ENCODE results near the gene CRAT. TPM values are rescaled to one million over a fixed set of nuclear protein-coding genes. Genes with fewer than 3 reads are reported as not detected.
"Not testable (repeated sequence)": the region's sequence is repeated elsewhere in the genome, so short reads cannot be mapped to it uniquely, and the experiment has no call there.

The CRAT gene
- total RNA-seq, 1 experiment from 2014 or later = not detected

- H3K4me2 ChIP-seq (ENCODE audit: low read depth, low read length, poor library complexity, severe bottlenecking) = no peak overlapping the region
- no peak overlapping the region for H3K4me3 ChIP-seq (ENCODE audit: low read length)
- no peaks in the 10 kb centered on the region for H3K9me2 ChIP-seq (replicated peaks; ENCODE audit: insufficient read depth, low read length)
- no peak overlapping the region for H3K27ac ChIP-seq (ENCODE audit: low read length)
- H3K36me3 ChIP-seq (ENCODE audit: insufficient read depth, low read length) = peaks cover 17% of the 10 kb centered on the region
- no peaks in the 10 kb centered on the region for H3K79me2 ChIP-seq (ENCODE audit: low read length)
- H3K4me1 ChIP-seq (ENCODE audit: low read length) = peaks cover 19% of the 10 kb centered on the region
- H4K20me1 ChIP-seq (ENCODE audit: insufficient read depth, low read depth, low read length) = no peaks in the 10 kb centered on the region
- H2AFZ ChIP-seq (ENCODE audit: low read length) = no peak overlapping the region
- H3K9me3 ChIP-seq (ENCODE audit: low read length) = no peaks in the 10 kb centered on the region
- H3K9ac ChIP-seq (ENCODE audit: low read length) = no peak overlapping the region
- no peak for DNase-seq
- no peaks in the 10 kb centered on the region for H3K27me3 ChIP-seq (ENCODE audit: low read length)
These were observed 24.9 kb upstream of the CRAT start for GRCh38 chr9:129135476-129135875.

DNA sequence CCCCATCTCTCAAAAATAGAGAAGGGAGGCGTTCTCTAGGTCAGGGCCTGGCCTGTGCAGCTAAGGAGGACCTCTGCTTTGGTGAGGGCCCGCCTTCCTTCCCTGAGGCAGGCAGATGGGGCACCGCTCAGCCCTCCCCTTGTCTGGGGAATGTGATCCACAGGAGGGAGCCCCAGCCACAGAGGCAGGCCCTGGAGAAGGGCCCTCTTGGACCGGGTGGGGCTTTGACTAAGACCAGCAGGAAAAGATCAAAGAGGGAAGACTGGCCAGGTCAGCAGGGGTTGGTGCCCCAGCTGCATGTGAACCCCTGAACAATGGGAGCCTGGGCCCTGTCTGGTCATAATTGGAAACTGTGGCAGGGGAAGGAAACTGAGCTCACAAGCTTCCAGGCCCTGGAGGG lies 22.5 kb upstream of the CRAT start:
- H3K79me2 ChIP-seq (ENCODE audit: low read length) = no peaks in the 10 kb centered on the region
- no peak overlapping the region for H3K27ac ChIP-seq (ENCODE audit: low read length)
- no peak overlapping the region for H3K4me2 ChIP-seq (ENCODE audit: low read depth, low read length, poor library complexity, severe bottlenecking)
- H3K9ac ChIP-seq (ENCODE audit: low read length) = no peak overlapping the region
- no peaks in the 10 kb centered on the region for H3K9me3 ChIP-seq (ENCODE audit: low read length)
- no peak overlapping the region for H3K4me3 ChIP-seq (ENCODE audit: low read length)
- peaks cover 26% of the 10 kb centered on the region for H3K36me3 ChIP-seq (ENCODE audit: insufficient read depth, low read length)
- no peaks in the 10 kb centered on the region for H4K20me1 ChIP-seq (ENCODE audit: insufficient read depth, low read depth, low read length)
- peaks cover 3% of the 10 kb centered on the region; the same call in 1 of the 2 replicates for H3K4me1 ChIP-seq (ENCODE audit: low read length)
- no peak overlapping the region for H2AFZ ChIP-seq (ENCODE audit: low read length)
- no peaks in the 10 kb centered on the region for H3K9me2 ChIP-seq (replicated peaks; ENCODE audit: insufficient read depth, low read length)
- no peaks in the 10 kb centered on the region for H3K27me3 ChIP-seq (ENCODE audit: low read length)
- DNase-seq = no peak

- Histone ChIP-seq H3K9me2 (replicated peaks; ENCODE audit: insufficient read depth, low read length) (no peaks in the 10 kb centered on the region), H3K27me3 (ENCODE audit: low read length) (no peaks in the 10 kb centered on the region), H3K27ac (ENCODE audit: low read length) (no peak overlapping the region), H2AFZ (ENCODE audit: low read length) (no peak overlapping the region), H3K4me3 (ENCODE audit: low read length) (no peak overlapping the region), H3K36me3 (ENCODE audit: insufficient read depth, low read length) (peaks cover 34% of the 10 kb centered on the region), H3K79me2 (ENCODE audit: low read length) (peaks cover 2% of the 10 kb centered on the region; the same call in 1 of the 2 replicates), H3K9ac (ENCODE audit: low read length) (no peak overlapping the region), H4K20me1 (ENCODE audit: insufficient read depth, low read depth, low read length) (no peaks in the 10 kb centered on the region), H3K4me1 (ENCODE audit: low read length) (peaks cover 4% of the 10 kb centered on the region; the same call in 1 of the 2 replicates), H3K4me2 (ENCODE audit: low read depth, low read length, poor library complexity, severe bottlenecking) (no peak overlapping the region), H3K9me3 (ENCODE audit: low read length) (no peaks in the 10 kb centered on the region)
- peak; percentile 92 for DNase-seq
These were observed 20.9 kb upstream of the CRAT start for GRCh38 chr9:129131300-129132145.

DNA sequence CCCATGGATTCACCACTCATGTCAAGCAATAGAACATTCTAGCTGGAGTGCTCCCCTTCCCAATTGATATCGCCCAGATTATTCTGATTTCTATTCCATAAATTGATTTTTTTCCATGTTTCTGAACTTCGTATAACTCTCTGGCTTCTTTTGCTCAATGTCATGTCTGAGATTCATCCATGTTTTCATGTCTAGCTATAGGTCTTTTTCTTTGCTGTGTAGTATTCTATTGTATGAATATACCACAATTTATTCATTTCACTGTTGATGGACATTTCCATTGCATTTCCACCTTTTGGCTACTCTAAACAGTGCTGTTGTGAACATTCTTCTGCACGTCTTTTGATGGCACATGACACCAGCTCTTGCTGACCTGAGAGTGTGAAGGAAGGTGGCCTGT lies 20.2 kb upstream of the CRAT start:
- Histone ChIP-seq H3K4me3 (ENCODE audit: low read length) (no peak overlapping the region), H2AFZ (ENCODE audit: low read length) (no peak overlapping the region), H3K4me2 (ENCODE audit: low read depth, low read length, poor library complexity, severe bottlenecking) (no peak overlapping the region), H3K9me2 (replicated peaks; ENCODE audit: insufficient read depth, low read length) (no peaks in the 10 kb centered on the region), H3K27ac (ENCODE audit: low read length) (no peak overlapping the region), H4K20me1 (ENCODE audit: insufficient read depth, low read depth, low read length) (no peaks in the 10 kb centered on the region), H3K79me2 (ENCODE audit: low read length) (peaks cover 4% of the 10 kb centered on the region; the same call in 1 of the 2 replicates), H3K9me3 (ENCODE audit: low read length) (no peaks in the 10 kb centered on the region), H3K27me3 (ENCODE audit: low read length) (no peaks in the 10 kb centered on the region), H3K9ac (ENCODE audit: low read length) (no peak overlapping the region), H3K36me3 (ENCODE audit: insufficient read depth, low read length) (peaks cover 34% of the 10 kb centered on the region), H3K4me1 (ENCODE audit: low read length) (peaks cover 7% of the 10 kb centered on the region; the same call in 1 of the 2 replicates)
- no peak for DNase-seq

DNA sequence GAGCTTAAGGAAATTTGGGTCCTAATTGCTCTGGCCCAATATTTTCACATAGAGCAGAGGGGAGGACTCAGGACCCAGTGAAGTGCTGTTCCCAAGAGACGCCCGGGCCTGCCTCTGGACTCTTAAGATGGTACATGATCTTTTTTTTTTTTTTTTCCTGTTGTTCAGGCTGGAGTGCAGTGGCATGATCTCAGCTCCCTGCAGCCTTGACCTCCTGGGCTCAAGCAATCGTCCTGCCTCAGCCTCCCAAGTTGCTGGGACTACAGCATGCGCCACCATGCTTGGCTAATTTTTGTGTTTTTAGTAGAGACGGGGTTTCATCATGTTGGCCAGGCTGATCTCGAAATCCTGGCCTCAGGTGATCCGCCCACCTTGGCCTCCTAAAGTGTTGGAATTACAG lies 19.7 kb upstream of the CRAT start:
- not testable (repeated sequence) for H4K20me1 ChIP-seq (ENCODE audit: insufficient read depth, low read depth, low read length); H2AFZ ChIP-seq (ENCODE audit: low read length); H3K27ac ChIP-seq (ENCODE audit: low read length); H3K27me3 ChIP-seq (ENCODE audit: low read length); H3K4me1 ChIP-seq (ENCODE audit: low read length); H3K4me2 ChIP-seq (ENCODE audit: low read depth, low read length, poor library complexity, severe bottlenecking); H3K4me3 ChIP-seq (ENCODE audit: low read length); H3K9ac ChIP-seq (ENCODE audit: low read length); H3K9me3 ChIP-seq (ENCODE audit: low read length); DNase-seq; H3K79me2 ChIP-seq (ENCODE audit: low read length); H3K9me2 ChIP-seq (replicated peaks; ENCODE audit: insufficient read depth, low read length)
- H3K36me3 ChIP-seq (ENCODE audit: insufficient read depth, low read length) = peaks cover 37% of the 10 kb centered on the region

GRCh38 chr9:129128689-129129088 lies 18.1 kb upstream of the CRAT start:
- peaks cover 7% of the 10 kb centered on the region; the same call in 1 of the 2 replicates for H3K4me1 ChIP-seq (ENCODE audit: low read length)
- H2AFZ ChIP-seq (ENCODE audit: low read length) = no peak overlapping the region
- H3K27me3 ChIP-seq (ENCODE audit: low read length) = no peaks in the 10 kb centered on the region
- no peak overlapping the region for H3K4me3 ChIP-seq (ENCODE audit: low read length)
- H3K27ac ChIP-seq (ENCODE audit: low read length) = no peak overlapping the region
- no peaks in the 10 kb centered on the region for H3K9me2 ChIP-seq (replicated peaks; ENCODE audit: insufficient read depth, low read length)
- peaks cover 9% of the 10 kb centered on the region for H3K79me2 ChIP-seq (ENCODE audit: low read length)
- no peak for DNase-seq
- no peak overlapping the region for H3K4me2 ChIP-seq (ENCODE audit: low read depth, low read length, poor library complexity, severe bottlenecking)
- no peaks in the 10 kb centered on the region for H4K20me1 ChIP-seq (ENCODE audit: insufficient read depth, low read depth, low read length)
- H3K9ac ChIP-seq (ENCODE audit: low read length) = no peak overlapping the region
- H3K9me3 ChIP-seq (ENCODE audit: low read length) = no peaks in the 10 kb centered on the region
- peaks cover 34% of the 10 kb centered on the region for H3K36me3 ChIP-seq (ENCODE audit: insufficient read depth, low read length)

GRCh38 chr9:129126749-129127618 lies 16.4 kb upstream of the CRAT start:
- Histone ChIP-seq H3K36me3 (ENCODE audit: insufficient read depth, low read length) (peaks cover 27% of the 10 kb centered on the region), H3K9ac (ENCODE audit: low read length) (no peak overlapping the region)

DNA sequence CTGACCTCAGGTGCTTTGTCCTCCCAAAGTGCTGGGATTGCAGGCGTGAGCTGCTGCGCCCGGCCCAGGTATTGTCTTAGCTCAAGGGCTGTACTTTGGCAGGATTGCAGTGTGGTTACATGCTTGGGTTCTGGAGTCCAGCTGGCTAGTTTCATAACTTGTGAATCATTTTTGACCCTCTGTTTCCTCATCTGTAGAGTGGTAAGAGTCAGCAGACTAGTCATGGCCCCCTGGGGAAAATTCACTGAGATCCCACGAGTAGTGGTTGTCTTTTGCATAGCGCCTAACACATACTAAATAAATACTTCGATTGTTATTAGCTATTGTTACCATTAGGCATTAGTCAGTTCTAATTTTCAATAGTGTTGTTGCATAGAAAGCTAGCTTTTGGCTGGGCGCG lies 14.9 kb upstream of the CRAT start:
- Histone ChIP-seq H3K27ac (ENCODE audit: low read length) (no peak overlapping the region), H3K4me1 (ENCODE audit: low read length) (peaks cover 4% of the 10 kb centered on the region; the same call in 1 of the 2 replicates), H3K79me2 (ENCODE audit: low read length) (peaks cover 17% of the 10 kb centered on the region), H2AFZ (ENCODE audit: low read length) (no peak overlapping the region), H3K9ac (ENCODE audit: low read length) (no peak overlapping the region), H3K9me2 (replicated peaks; ENCODE audit: insufficient read depth, low read length) (no peaks in the 10 kb centered on the region), H3K4me2 (ENCODE audit: low read depth, low read length, poor library complexity, severe bottlenecking) (no peak overlapping the region), H3K36me3 (ENCODE audit: insufficient read depth, low read length) (peaks cover 26% of the 10 kb centered on the region; the same call in 1 of the 2 replicates), H3K27me3 (ENCODE audit: low read length) (no peaks in the 10 kb centered on the region), H3K4me3 (ENCODE audit: low read length) (no peak overlapping the region), H3K9me3 (ENCODE audit: low read length) (no peaks in the 10 kb centered on the region), H4K20me1 (ENCODE audit: insufficient read depth, low read depth, low read length) (no peaks in the 10 kb centered on the region)
- DNase-seq = no peak

More at GRCh38 chr9:129126749-129127618, 16.4 kb upstream of the CRAT start:
- Histone ChIP-seq H3K9me2 (replicated peaks; ENCODE audit: insufficient read depth, low read length) (no peaks in the 10 kb centered on the region), H3K27ac (ENCODE audit: low read length) (no peak overlapping the region), H3K9me3 (ENCODE audit: low read length) (no peaks in the 10 kb centered on the region), H3K4me2 (ENCODE audit: low read depth, low read length, poor library complexity, severe bottlenecking) (no peak overlapping the region), H3K4me1 (ENCODE audit: low read length) (peaks cover 6% of the 10 kb centered on the region; the same call in 1 of the 2 replicates), H3K27me3 (ENCODE audit: low read length) (no peaks in the 10 kb centered on the region), H3K4me3 (ENCODE audit: low read length) (no peak overlapping the region), H2AFZ (ENCODE audit: low read length) (no peak overlapping the region), H3K79me2 (ENCODE audit: low read length) (peaks cover 13% of the 10 kb centered on the region), H4K20me1 (ENCODE audit: insufficient read depth, low read depth, low read length) (no peaks in the 10 kb centered on the region)
- no peak for DNase-seq
